Measurements from ENCODE around the gene SLFN5.
"Not testable (repeated sequence)": the region's sequence is repeated elsewhere in the genome, so short reads cannot be mapped to it uniquely, and the experiment has no call there.

SLFN5 gene

GRCh38 chr17:35291802-35292201 lies 48.9 kb downstream of the SLFN5 start:
- DNase-seq (ENCODE audit: low read depth): no peak

- no peak for DNase-seq (ENCODE audit: low read depth)
Measured at GRCh38 chr17:35293151-35293847, 50.4 kb downstream of the SLFN5 start.

GRCh38 chr17:35294756-35295155 lies 51.9 kb downstream of the SLFN5 start:
- no peak for DNase-seq (ENCODE audit: low read depth)

GRCh38 chr17:35295686-35296085 lies 52.8 kb downstream of the SLFN5 start:
- DNase-seq (ENCODE audit: low read depth): no peak

GRCh38 chr17:35297666-35298065 lies 54.8 kb downstream of the SLFN5 start:
- DNase-seq (ENCODE audit: low read depth): no peak

- no peak for DNase-seq (ENCODE audit: low read depth)
Measured at GRCh38 chr17:35298639-35299038, 55.8 kb downstream of the SLFN5 start.

- DNase-seq (ENCODE audit: low read depth): no peak
Measured at GRCh38 chr17:35299135-35299534, 56.3 kb downstream of the SLFN5 start.

GRCh38 chr17:35309345-35309744 lies 66.5 kb downstream of the SLFN5 start:
- not testable (repeated sequence) for DNase-seq (ENCODE audit: low read depth)

- no peak for DNase-seq (ENCODE audit: low read depth)
Measured at GRCh38 chr17:35312346-35312745, 69.5 kb downstream of the SLFN5 start.

- peak; percentile 61 for DNase-seq (ENCODE audit: low read depth)
Measured at GRCh38 chr17:35312790-35313711, 70.2 kb downstream of the SLFN5 start.

GRCh38 chr17:35313875-35314409 lies 71.1 kb downstream of the SLFN5 start:
- DNase-seq (ENCODE audit: low read depth): no peak

GRCh38 chr17:35314415-35315216 lies 71.7 kb downstream of the SLFN5 start:
- no peak for DNase-seq (ENCODE audit: low read depth)

- no peak for DNase-seq (ENCODE audit: low read depth)
Measured at GRCh38 chr17:35315283-35315682, 72.4 kb downstream of the SLFN5 start.

- DNase-seq (ENCODE audit: low read depth): no peak
Measured at GRCh38 chr17:35315971-35316370, 73.1 kb downstream of the SLFN5 start.

- no peak for DNase-seq (ENCODE audit: low read depth)
Measured at GRCh38 chr17:35322749-35323148, 79.9 kb downstream of the SLFN5 start.

Measured in stimulated activated CD4-positive, alpha-beta T cell treated with anti-CD3 and anti-CD28 coated beads, Interleukin-2, amount 100 ng/mL, for 4 hours (primary cell).